ENCODE measurements around the gene PEX10. TPM values are rescaled to one million over a fixed set of nuclear protein-coding genes. Genes with fewer than 3 reads are reported as not detected.

Gene PEX10
- total and polyA plus RNA-seq, 4 donors = 6.2 to 16.4 (median 11.8) TPM

GRCh38 chr1:2402420-2402819, 9.9 kb downstream of the PEX10 start:
- Histone ChIP-seq H3K4me3 (ENCODE audit: low read depth in 1 of 3, low read length in 3 of 3) (no peak overlapping the region), H3K9me3 (ENCODE audit: control insufficient read depth in 4 of 4, low read length in 3 of 4) (no peaks in the 10 kb centered on the region), H3K36me3 (ENCODE audit: control insufficient read depth in 4 of 4, insufficient read depth in 3 of 4, low read depth in 1 of 4, low read length in 3 of 4) (peaks cover 15 to 71% (median 46%) of the 10 kb centered on the region in 4 donors), H3K4me1 (ENCODE audit: control insufficient read depth in 4 of 4, insufficient read depth in 4 of 4, low read length in 3 of 4) (peaks cover 0 to 13% (median 5%) of the 10 kb centered on the region in 4 donors), H3K27ac (ENCODE audit: low read depth in 1 of 2, low read length in 2 of 2) (no peak overlapping the region), H3K27me3 (ENCODE audit: control insufficient read depth in 4 of 4, insufficient read depth in 4 of 4, low read length in 3 of 4) (no peaks in the 10 kb centered on the region), H3K9ac (ENCODE audit: low read depth in 1 of 2, low read length in 2 of 2) (no peak overlapping the region)
- 90% methylated on average over 23 of the region's 23 CpGs for WGBS
- DNase-seq (ENCODE audit: low spot score) = no peak
- TF ChIP-seq RAD21 (IDR thresholded peaks at IDR 0.05) (no peak), RXRA (IDR thresholded peaks at IDR 0.05) (no peak), YY1 (IDR thresholded peaks at IDR 0.05) (no peak), JUND (IDR thresholded peaks at IDR 0.05) (no peak), HNF4A (conservative IDR thresholded peaks at IDR 0.05) (no peak), TAF1 (conservative IDR thresholded peaks at IDR 0.05) (no peak), EGR1 (IDR thresholded peaks at IDR 0.05; ENCODE audit: low read depth in 2 of 2) (no peak), REST (IDR thresholded peaks at IDR 0.05) (no peak), FOXA1 (IDR thresholded peaks at IDR 0.05) (no peak), ATF3 (IDR thresholded peaks at IDR 0.05) (no peak), NR2F2 (IDR thresholded peaks at IDR 0.05) (no peak), FOXA2 (IDR thresholded peaks at IDR 0.05) (no peak), SP1 (IDR thresholded peaks at IDR 0.05) (no peak), ZBTB33 (IDR thresholded peaks at IDR 0.05) (no peak), GABPA (IDR thresholded peaks at IDR 0.05 in 1 of 2, conservative IDR thresholded peaks at IDR 0.05 in 1 of 2) (no peak), HNF4G (IDR thresholded peaks at IDR 0.05) (no peak)
- TF ChIP-seq, protein P1, sequence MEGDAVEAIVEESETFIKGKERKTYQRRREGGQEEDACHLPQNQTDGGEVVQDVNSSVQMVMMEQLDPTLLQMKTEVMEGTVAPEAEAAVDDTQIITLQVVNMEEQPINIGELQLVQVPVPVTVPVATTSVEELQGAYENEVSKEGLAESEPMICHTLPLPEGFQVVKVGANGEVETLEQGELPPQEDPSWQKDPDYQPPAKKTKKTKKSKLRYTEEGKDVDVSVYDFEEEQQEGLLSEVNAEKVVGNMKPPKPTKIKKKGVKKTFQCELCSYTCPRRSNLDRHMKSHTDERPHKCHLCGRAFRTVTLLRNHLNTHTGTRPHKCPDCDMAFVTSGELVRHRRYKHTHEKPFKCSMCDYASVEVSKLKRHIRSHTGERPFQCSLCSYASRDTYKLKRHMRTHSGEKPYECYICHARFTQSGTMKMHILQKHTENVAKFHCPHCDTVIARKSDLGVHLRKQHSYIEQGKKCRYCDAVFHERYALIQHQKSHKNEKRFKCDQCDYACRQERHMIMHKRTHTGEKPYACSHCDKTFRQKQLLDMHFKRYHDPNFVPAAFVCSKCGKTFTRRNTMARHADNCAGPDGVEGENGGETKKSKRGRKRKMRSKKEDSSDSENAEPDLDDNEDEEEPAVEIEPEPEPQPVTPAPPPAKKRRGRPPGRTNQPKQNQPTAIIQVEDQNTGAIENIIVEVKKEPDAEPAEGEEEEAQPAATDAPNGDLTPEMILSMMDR (IDR thresholded peaks at IDR 0.05; ENCODE audit: low read depth, low read length, missing input control) = no peak
- TF ChIP-seq, protein P2, sequence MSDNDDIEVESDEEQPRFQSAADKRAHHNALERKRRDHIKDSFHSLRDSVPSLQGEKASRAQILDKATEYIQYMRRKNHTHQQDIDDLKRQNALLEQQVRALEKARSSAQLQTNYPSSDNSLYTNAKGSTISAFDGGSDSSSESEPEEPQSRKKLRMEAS (IDR thresholded peaks at IDR 0.05) = no peak
